MCF 10A (cell line): ENCODE results near the gene NDUFA12. TPM values are rescaled to one million over a fixed set of nuclear protein-coding genes. Genes with fewer than 3 reads are reported as not detected.

Source experiments
- BruUV-seq: library from RNA; stranded (reverse); fragments of 400-500 nt; replicated peaks from 2 replicates; lab custom pipeline; 2021; lab: Mats Ljungman, UMichigan
- CTCF ChIA-PET: fragments of 300-600 bp; sonication (Branson Sonifier 250); formaldehyde crosslinking; extraction: SDS; loops from one replicate; lab custom pipeline; 2021; ENCODE audit warnings: antibody characterized with exemption, inconsistent platforms; lab: Yijun Ruan, JAX
- POLR2A ChIA-PET: fragments of 300-600, 350-650 bp; sonication (Branson Sonifier 250); formaldehyde crosslinking; extraction: SDS; loops from one replicate; lab custom pipeline; 2020; ENCODE audit warnings: antibody characterized with exemption, inconsistent platforms; lab: Yijun Ruan, JAX
- DNase-seq: peaks from one replicate; pipeline ENCODE4 v3.0.0-alpha.2; 2018; ENCODE audit not compliant: unreplicated experiment
- H3K27ac Mint-ChIP-seq: one replicate; pipeline ENCODE4 v1.8.0; 2022; ENCODE audit warnings: mild to moderate bottlenecking, low read depth, mixed read lengths; ENCODE audit not compliant: unreplicated experiment
- H3K27me3 Mint-ChIP-seq: one replicate; pipeline ENCODE4 v1.8.0; 2022; ENCODE audit warnings: mixed read lengths; ENCODE audit not compliant: insufficient read depth, unreplicated experiment
- H3K36me3 Mint-ChIP-seq: one replicate; pipeline ENCODE4 v1.8.0; 2022; ENCODE audit warnings: mild to moderate bottlenecking, moderate library complexity, mixed read lengths; ENCODE audit not compliant: insufficient read depth, unreplicated experiment
- H3K4me1 Mint-ChIP-seq: one replicate; pipeline ENCODE4 v1.8.0; 2022; ENCODE audit warnings: mixed read lengths; ENCODE audit not compliant: insufficient read depth, unreplicated experiment
- H3K4me3 Mint-ChIP-seq: one replicate; pipeline ENCODE4 v1.8.0; 2022; ENCODE audit warnings: mild to moderate bottlenecking, moderate library complexity, mixed read lengths; ENCODE audit not compliant: unreplicated experiment
- H3K9me3 Mint-ChIP-seq: one replicate; pipeline ENCODE4 v1.8.0; 2022; ENCODE audit warnings: mixed read lengths; ENCODE audit not compliant: unreplicated experiment
- intact Hi-C: fragments of 100-400 bp; cut with micrococcal nuclease; formaldehyde crosslinking; loops from 2 replicates; pipeline ENCODE4 v1.14.1; 2022
- total RNA-seq: library from RNA; stranded (reverse); gene quantifications from 2 replicates; pipeline ENCODE4 v1.2.3, GENCODE V29; 2022
- TF ChIP-seq, protein P1 (sequence below): fragments of 200-600 bp; IDR thresholded peaks from one replicate; pipeline ENCODE4 v1.8.0; 2022; ENCODE audit warnings: antibody characterized with exemption, mild to moderate bottlenecking; ENCODE audit not compliant: unreplicated experiment

NDUFA12 gene
- total RNA-seq, 1 experiment from 2014 or later = 112 TPM

DNA sequence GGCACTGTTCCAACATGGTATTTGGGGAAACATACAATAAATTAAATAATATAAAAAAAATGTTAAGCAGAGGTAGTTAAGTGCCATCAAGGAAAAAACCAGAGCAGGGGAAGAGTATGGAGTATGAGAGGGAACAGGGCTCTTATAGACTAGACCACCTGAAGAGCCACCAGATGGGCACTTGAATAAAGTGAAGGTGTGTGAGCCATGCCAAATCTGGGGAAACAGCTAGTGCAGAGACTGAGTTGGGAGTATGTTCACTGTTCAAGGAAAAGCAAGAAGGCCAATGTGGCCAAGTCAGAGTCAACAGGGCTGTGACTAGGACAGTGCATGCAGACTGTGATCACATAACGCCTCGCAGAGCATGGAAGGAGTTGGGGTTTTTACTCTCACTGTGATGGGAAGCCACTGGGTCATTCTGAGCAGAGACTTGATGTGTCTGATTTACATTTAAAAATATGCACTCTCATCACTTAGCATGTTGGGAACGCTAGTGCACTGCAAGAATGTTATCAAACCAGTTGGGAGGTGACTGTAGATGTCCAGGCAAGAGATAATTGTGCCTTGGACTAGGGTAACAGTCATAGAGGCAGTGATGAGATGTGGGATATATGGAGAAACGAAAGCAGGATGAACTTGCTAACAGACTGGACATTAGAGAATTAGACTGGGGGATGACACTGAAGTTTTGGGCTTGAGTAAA, 25.6 kb downstream of the NDUFA12 start:
- no peaks in the 10 kb centered on the region for H3K9me3 Mint-ChIP-seq
- TF ChIP-seq, protein P1, sequence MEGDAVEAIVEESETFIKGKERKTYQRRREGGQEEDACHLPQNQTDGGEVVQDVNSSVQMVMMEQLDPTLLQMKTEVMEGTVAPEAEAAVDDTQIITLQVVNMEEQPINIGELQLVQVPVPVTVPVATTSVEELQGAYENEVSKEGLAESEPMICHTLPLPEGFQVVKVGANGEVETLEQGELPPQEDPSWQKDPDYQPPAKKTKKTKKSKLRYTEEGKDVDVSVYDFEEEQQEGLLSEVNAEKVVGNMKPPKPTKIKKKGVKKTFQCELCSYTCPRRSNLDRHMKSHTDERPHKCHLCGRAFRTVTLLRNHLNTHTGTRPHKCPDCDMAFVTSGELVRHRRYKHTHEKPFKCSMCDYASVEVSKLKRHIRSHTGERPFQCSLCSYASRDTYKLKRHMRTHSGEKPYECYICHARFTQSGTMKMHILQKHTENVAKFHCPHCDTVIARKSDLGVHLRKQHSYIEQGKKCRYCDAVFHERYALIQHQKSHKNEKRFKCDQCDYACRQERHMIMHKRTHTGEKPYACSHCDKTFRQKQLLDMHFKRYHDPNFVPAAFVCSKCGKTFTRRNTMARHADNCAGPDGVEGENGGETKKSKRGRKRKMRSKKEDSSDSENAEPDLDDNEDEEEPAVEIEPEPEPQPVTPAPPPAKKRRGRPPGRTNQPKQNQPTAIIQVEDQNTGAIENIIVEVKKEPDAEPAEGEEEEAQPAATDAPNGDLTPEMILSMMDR = no peak
- no peak overlapping the region for H3K27ac Mint-ChIP-seq
- peaks cover 7% of the 10 kb centered on the region for H3K4me1 Mint-ChIP-seq
- no peak overlapping the region for H3K4me3 Mint-ChIP-seq
- no TSS peak for BruUV-seq
- intact Hi-C loops = no loop called here
- POLR2A ChIA-PET = interaction anchor here (0.5 to 2.0 kb wide), 2 partner anchors 24 to 96 kb away, joined by 4 to 5 read pairs; partner anchors contain the start of gene NR2C1
- CTCF ChIA-PET = no interaction called here
- H3K27me3 Mint-ChIP-seq = no peaks in the 10 kb centered on the region
- no peak for DNase-seq
- H3K36me3 Mint-ChIP-seq = peaks cover 13% of the 10 kb centered on the region

DNA sequence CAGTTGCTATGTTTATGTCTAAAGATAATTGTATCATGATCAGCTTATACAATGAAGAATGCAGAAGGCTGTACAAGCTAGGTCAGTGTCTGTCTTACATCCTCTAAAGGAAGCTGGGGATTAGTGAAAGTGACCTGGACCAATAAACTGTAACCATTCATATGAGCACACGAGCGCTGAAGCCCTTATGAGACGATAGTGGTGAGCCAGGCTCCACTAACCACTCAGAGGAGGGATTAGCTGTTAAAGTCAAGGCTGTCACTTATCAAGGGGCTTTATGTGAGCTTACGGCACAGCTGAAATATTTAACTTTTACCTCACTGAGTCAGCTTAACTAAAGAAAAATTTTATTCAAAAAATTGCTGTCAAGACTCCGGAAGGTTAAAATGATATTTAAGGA, 30.3 kb downstream of the NDUFA12 start:
- Mint-ChIP-seq H3K4me1 (no peaks in the 10 kb centered on the region), H3K36me3 (peaks cover 24% of the 10 kb centered on the region), H3K4me3 (no peak overlapping the region), H3K27me3 (no peaks in the 10 kb centered on the region), H3K9me3 (no peaks in the 10 kb centered on the region), H3K27ac (no peak overlapping the region)
- intact Hi-C loops = no loop called here
- no peak for DNase-seq
- ChIA-PET CTCF (interaction anchor here (0.5 to 1.2 kb wide), 3 partner anchors 9 to 571 kb away, joined by 3 read pairs; no protein-coding TSS in a partner anchor), POLR2A (interaction anchor here (0.8 to 1.1 kb wide), 3 partner anchors 8 to 30 kb away, joined by 3 to 5 read pairs (median 3); partner anchors contain the start of gene NDUFA12)
- TF ChIP-seq, protein P1 = no peak
- no TSS peak for BruUV-seq

DNA sequence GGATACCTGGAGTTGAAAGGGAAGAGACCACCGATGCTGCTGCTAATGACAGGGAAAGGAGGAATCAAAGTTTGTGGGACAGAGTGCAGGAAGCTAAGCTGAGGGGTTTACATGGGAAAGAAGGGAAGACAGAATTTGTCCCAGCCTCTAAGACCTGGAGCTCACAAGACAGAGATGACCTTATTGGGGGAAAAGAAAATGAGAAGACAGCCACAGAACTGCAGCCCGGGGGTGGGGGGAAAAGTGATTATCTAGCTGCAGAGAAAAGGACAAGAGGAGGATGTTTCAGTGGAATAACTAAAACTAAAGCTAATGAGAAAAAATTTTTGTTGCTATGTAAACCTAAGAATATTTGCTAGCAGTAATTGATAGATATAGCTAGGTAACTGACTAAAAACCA, 30.7 kb downstream of the NDUFA12 start:
- Mint-ChIP-seq H3K9me3 (no peaks in the 10 kb centered on the region), H3K4me1 (no peaks in the 10 kb centered on the region), H3K27me3 (no peaks in the 10 kb centered on the region), H3K27ac (no peak overlapping the region), H3K4me3 (no peak overlapping the region), H3K36me3 (peaks cover 24% of the 10 kb centered on the region)
- CTCF ChIA-PET = interaction anchor here (0.6 to 1.2 kb wide), 2 partner anchors 9 to 572 kb away, joined by 3 read pairs; no protein-coding TSS in a partner anchor
- no peak for DNase-seq
- intact Hi-C loops = no loop called here
- no TSS peak for BruUV-seq
- POLR2A ChIA-PET = interaction anchor here (0.8 to 1.1 kb wide), 3 partner anchors 9 to 31 kb away, joined by 3 to 5 read pairs (median 3); partner anchors contain the start of gene NDUFA12
- TF ChIP-seq, protein P1 = no peak

- Mint-ChIP-seq H3K27me3 (no peaks in the 10 kb centered on the region), H3K4me3 (no peak overlapping the region), H3K36me3 (peaks cover 24% of the 10 kb centered on the region), H3K27ac (no peak overlapping the region), H3K4me1 (no peaks in the 10 kb centered on the region), H3K9me3 (no peaks in the 10 kb centered on the region)
- ChIA-PET POLR2A (no interaction called here), CTCF (interaction anchor here (1.2 kb wide), 1 partner anchor 14 kb away, joined by 3 read pairs; no protein-coding TSS in a partner anchor)
- intact Hi-C loops = no loop called here
- TF ChIP-seq, protein P1 = no peak
- BruUV-seq = no TSS peak
- DNase-seq = no peak
Observed at GRCh38 chr12:94971923-94972322, 31.6 kb downstream of the NDUFA12 start.
